HepG2 (cell line): ENCODE measurements around the gene KIF19. TPM values are rescaled to one million over a fixed set of nuclear protein-coding genes. Genes with fewer than 3 reads are reported as not detected.

Source experiments
- CTCF ChIP-seq: sonication (generic); formaldehyde crosslinking; IDR thresholded peaks from 2 replicates; pipeline ENCODE4 v1.5.0; 2020; ENCODE audit warnings: mild to moderate bottlenecking, missing genetic modification reagents, moderate library complexity
- E2F2 ChIP-seq: sonication (generic); formaldehyde crosslinking; IDR thresholded peaks from 2 replicates; pipeline ENCODE4 v1.4.0; 2020; ENCODE audit warnings: missing genetic modification reagents, borderline replicate concordance
- HDAC1 ChIP-seq: sonication (generic); formaldehyde crosslinking; IDR thresholded peaks from 2 replicates; pipeline ENCODE4 v1.5.1; 2020; ENCODE audit warnings: mild to moderate bottlenecking, missing genetic modification reagents
- IKZF4 ChIP-seq: sonication (generic); formaldehyde crosslinking; IDR thresholded peaks from 2 replicates; pipeline ENCODE4 v1.5.1; 2020; ENCODE audit warnings: borderline replicate concordance, mild to moderate bottlenecking, low read depth, missing genetic modification reagents; ENCODE audit errors: not compliant biosample characterization
- KDM1A ChIP-seq: IDR thresholded peaks from 2 replicates; pipeline ENCODE4 v1.6.1; 2016; ENCODE audit warnings: missing compliant biosample characterization
- KDM5A ChIP-seq: fragments of 200-600 bp; sonication (generic); IDR thresholded peaks from 2 replicates; pipeline ENCODE4 v1.7.0; 2018; ENCODE audit warnings: antibody characterized with exemption, mild to moderate bottlenecking, low read length, borderline replicate concordance
- MXI1 ChIP-seq: IDR thresholded peaks from 3 replicates; pipeline ENCODE4 v1.6.1; 2012; ENCODE audit warnings: low read depth, low read length, inconsistent platforms, borderline replicate concordance
- NFE2L2 ChIP-seq: fragments of 150-350 bp; IDR thresholded peaks from 2 replicates; pipeline ENCODE4 v1.6.1; 2014; ENCODE audit warnings: low read length
- PCBP2 ChIP-seq: fragments of 200-400 bp; formaldehyde crosslinking; optimal IDR thresholded peaks from 2 replicates; pipeline ENCODE3; 2018; ENCODE audit warnings: low read length, low read depth; ENCODE audit not compliant: poor library complexity, severe bottlenecking
- RCOR2 ChIP-seq: IDR thresholded peaks from 2 replicates; pipeline ENCODE4 v1.6.1; 2016; ENCODE audit warnings: missing biosample characterization, missing genetic modification reagents
- RFX3 ChIP-seq: IDR thresholded peaks from 2 replicates; pipeline ENCODE4 v1.6.1; 2016; ENCODE audit warnings: missing biosample characterization, missing genetic modification reagents
- TGIF2 ChIP-seq: IDR thresholded peaks from 2 replicates; pipeline ENCODE4 v1.6.1; 2016; ENCODE audit warnings: control low read depth, missing compliant biosample characterization
- UBTF ChIP-seq: sonication (generic); formaldehyde crosslinking; IDR thresholded peaks from 2 replicates; pipeline ENCODE4 v1.4.0; 2020; ENCODE audit warnings: mild to moderate bottlenecking, missing genetic modification reagents
- ZBTB7A ChIP-seq: sonication (generic); formaldehyde crosslinking; IDR thresholded peaks from 2 replicates; pipeline ENCODE4 v1.8.0; 2022; ENCODE audit warnings: mild to moderate bottlenecking, missing genetic modification reagents
- ZFP37 ChIP-seq: sonication (generic); formaldehyde crosslinking; IDR thresholded peaks from 2 replicates; pipeline ENCODE4 v1.4.0; 2020; ENCODE audit warnings: missing genetic modification reagents, borderline replicate concordance
- ZNF136 ChIP-seq: sonication (generic); formaldehyde crosslinking; IDR thresholded peaks from 2 replicates; pipeline ENCODE4 v1.8.1; 2022; ENCODE audit warnings: low read depth, mild to moderate bottlenecking, moderate library complexity, missing genetic modification reagents
- ZNF430 ChIP-seq: sonication (generic); formaldehyde crosslinking; IDR thresholded peaks from 2 replicates; pipeline ENCODE4 v1.9.0; 2021; ENCODE audit warnings: mild to moderate bottlenecking, missing genetic modification reagents
- ZNF550 ChIP-seq: sonication (generic); formaldehyde crosslinking; IDR thresholded peaks from 2 replicates; pipeline ENCODE4 v1.4.0; 2020; ENCODE audit warnings: mild to moderate bottlenecking, missing genetic modification reagents, borderline replicate concordance
- ZNF777 ChIP-seq: sonication (generic); formaldehyde crosslinking; IDR thresholded peaks from 2 replicates; pipeline ENCODE4 v1.4.0; 2020; ENCODE audit warnings: missing genetic modification reagents
- ZNF839 ChIP-seq: sonication (generic); formaldehyde crosslinking; IDR thresholded peaks from 2 replicates; pipeline ENCODE4 v1.4.0; 2020; ENCODE audit warnings: missing genetic modification reagents, mild to moderate bottlenecking, borderline replicate concordance
- ZSCAN9 ChIP-seq: IDR thresholded peaks from 2 replicates; pipeline ENCODE4 v1.6.1; 2016; ENCODE audit warnings: borderline replicate concordance
- polyA plus RNA-seq, 8 experiments: library from polyadenylated mRNA; depleted of rRNA in 3 of 8; stranded (reverse) in 7 of 8; unstranded in 1 of 8; fragments of >200 nt; fragmentation: Illumina TruSeq in 4 of 8; extraction: Trizol in 4 of 8; gene quantifications; 2 replicates each; pipeline versions ENCODE4 v1.2.1 to v1.2.3, GENCODE V29; 2011 to 2016; ENCODE audit warnings: low read depth in 4 of 8, missing spikeins in 1 of 8, mixed read lengths in 1 of 8; ENCODE audit not compliant: insufficient read depth in 1 of 8
- total RNA-seq, 5 experiments: library from RNA; depleted of rRNA; stranded (reverse); fragments of >200 nt; fragmentation: Illumina TruSeq; extraction: Trizol; gene quantifications; 2 replicates each; pipeline ENCODE4 v1.2.3, GENCODE V29; 2016; ENCODE audit warnings: low read depth in 1 of 5

The KIF19 gene
- total and polyA plus RNA-seq, 2 of the 13 experiments (the other 11 are each of a cell fraction or from before 2014, with no cell fraction given), result not detected

- no peak for TF ChIP-seq IKZF4 (CRISPR knock-in tag)
- peak; percentile 77 for TF ChIP-seq ZSCAN9 (CRISPR knock-in tag)
- TF ChIP-seq CTCF, result peak; percentile 42
- TF ChIP-seq MXI1, result peak; percentile 84; the same call in 1 of the 3 replicates
- peak; percentile 68; the same call in 1 of the 2 replicates for TF ChIP-seq TGIF2 (CRISPR knock-in tag)
- TF ChIP-seq ZNF777, result no peak
- TF ChIP-seq NFE2L2, result no peak
- TF ChIP-seq UBTF (CRISPR knock-in tag), result peak; percentile 63; the same call in 1 of the 2 replicates
- no peak for TF ChIP-seq RFX3 (CRISPR knock-in tag)
- TF ChIP-seq ZNF430 (CRISPR knock-in tag), result peak; percentile 25; the same call in 1 of the 2 replicates
- no peak for TF ChIP-seq ZFP37
- TF ChIP-seq RCOR2 (CRISPR knock-in tag), result peak; percentile 70; the same call in 1 of the 2 replicates
- TF ChIP-seq ZNF839 (CRISPR knock-in tag), result no peak
- peak; percentile 92 for TF ChIP-seq HDAC1 (CRISPR knock-in tag)
- TF ChIP-seq KDM5A, result no peak
- TF ChIP-seq E2F2 (CRISPR knock-in tag), result 0 out of 2 replicates have a peak, but pooled peaks have one; percentile 25
- no peak for TF ChIP-seq ZNF550
- TF ChIP-seq KDM1A (CRISPR knock-in tag), result peak; percentile 69
- TF ChIP-seq PCBP2, result no peak
- 0 out of 2 replicates have a peak, but pooled peaks have one; percentile 15 for TF ChIP-seq ZBTB7A (CRISPR knock-in tag)
- TF ChIP-seq ZNF136 (CRISPR knock-in tag), result peak; percentile 74; the same call in 1 of the 2 replicates
Measured at GRCh38 chr17:74373838-74374606, 48.0 kb downstream of the KIF19 start (continued).
